Smooth muscle cell of trachea (primary cell): ENCODE data around the gene KNSTRN. TPM values are rescaled to one million over a fixed set of nuclear protein-coding genes. Genes with fewer than 3 reads are reported as not detected.

Experiments
- total RNA-seq: library from RNA; depleted of rRNA; stranded (reverse); fragments of >200 nt; gene quantifications from 2 replicates; pipeline ENCODE4 v1.2.1, GENCODE V29; 2014

The KNSTRN gene
- 12.9 and 81.2 TPM in 2 replicates for total RNA-seq

GRCh38 chr15:40382580-40383456 lies at the start of gene KNSTRN:
KNSTRN (plus strand) TSS chr15:40382721; CDS start chr15:40382836, 115 bp downstream.

GRCh38 chr15:40340740-40341400 lies 41.7 kb upstream of the KNSTRN start, which contains the start of gene CCDC9B:
CCDC9B (minus strand) TSS chr15:40340939; CDS start chr15:40340819, 120 bp downstream.

GRCh38 chr15:40357723-40358470 lies 24.6 kb upstream of the KNSTRN start, which contains the start of gene DISP2:
DISP2 (plus strand) TSS chr15:40358219; CDS start chr15:40358322, 103 bp downstream.

GRCh38 chr15:40405501-40406381 lies 23.2 kb downstream of the KNSTRN start, which contains the start of gene IVD:
IVD (plus strand) TSS chr15:40405795; CDS start chr15:40405828, 33 bp downstream.

GRCh38 chr15:40440743-40441564 lies 58.4 kb downstream of the KNSTRN start, which contains the start of gene BAHD1:
BAHD1 (plus strand) TSS chr15:40440953; CDS start chr15:40458465, 17,512 bp downstream.

Other genes with a start within 250 kb of the KNSTRN start
- 1.8 and 33.3 TPM in 2 replicates for gene BUB1B, start 221.7 kb upstream of the KNSTRN start, total RNA-seq
- gene PAK6, start 143.7 kb upstream of the KNSTRN start, total RNA-seq = under 0.01 and 0.29 TPM in 2 replicates
- not detected in 2 replicates for gene ANKRD63, start 99.7 kb upstream of the KNSTRN start, total RNA-seq
- 0.17 and 0.29 TPM in 2 replicates for gene PLCB2, start 74.8 kb upstream of the KNSTRN start, total RNA-seq
- gene INAFM2, start 59.0 kb upstream of the KNSTRN start, total RNA-seq = 5.4 and 15.7 TPM in 2 replicates
- gene CCDC9B, start 41.8 kb upstream of the KNSTRN start, total RNA-seq = 21.2 and 39.2 TPM in 2 replicates
- not detected in 2 replicates for gene PHGR1, start 31.7 kb upstream of the KNSTRN start, total RNA-seq
- gene DISP2, start 24.5 kb upstream of the KNSTRN start, total RNA-seq = under 0.01 and 2.2 TPM in 2 replicates
- 48.1 and 79.6 TPM in 2 replicates for gene IVD, start 23.1 kb downstream of the KNSTRN start, total RNA-seq
- 7.3 and 9.6 TPM in 2 replicates for gene BAHD1, start 58.2 kb downstream of the KNSTRN start, total RNA-seq
- 15.9 and 18.2 TPM in 2 replicates for gene CHST14, start 88.3 kb downstream of the KNSTRN start, total RNA-seq
- 23.7 and 50.4 TPM in 2 replicates for gene CCDC32, start 182.3 kb downstream of the KNSTRN start, total RNA-seq
- 12.6 and 13.2 TPM in 2 replicates for gene RPUSD2, start 186.6 kb downstream of the KNSTRN start, total RNA-seq
- 1.2 and 28.2 TPM in 2 replicates for gene KNL1, start 211.5 kb downstream of the KNSTRN start, total RNA-seq